Thymus (tissue), 11 donors: ENCODE data around the gene SVOP. TPM values are rescaled to one million over a fixed set of nuclear protein-coding genes. Genes with fewer than 3 reads are reported as not detected.
"Not testable (repeated sequence)": the region's sequence is repeated elsewhere in the genome, so short reads cannot be mapped to it uniquely, and the experiment has no call there.

Experiments
- DNase-seq, 9 donors: peaks; one replicate each; pipeline ENCODE4 v3.0.0-alpha.2; 2013; ENCODE audit warnings: low spot score in 9 of 9, low read depth in 6 of 9, missing footprints in 1 of 9
- H3K27ac ChIP-seq, 2 donors: one replicate each; pipeline ENCODE4 v1.5.1; 2013; ENCODE audit warnings: control low read depth in 1 of 2, low read depth in 1 of 2, low read length in 1 of 2, mild to moderate bottlenecking in 1 of 2, moderate library complexity in 1 of 2
- H3K27me3 ChIP-seq, 2 donors: one replicate each; pipeline ENCODE4 v1.5.1; 2013; ENCODE audit warnings: low read length in 1 of 2; ENCODE audit not compliant: control insufficient read depth in 2 of 2, insufficient read depth in 1 of 2
- H3K36me3 ChIP-seq, 2 donors: one replicate each; pipeline ENCODE4 v1.5.1; 2013; ENCODE audit warnings: low read length in 1 of 2, mild to moderate bottlenecking in 1 of 2, moderate library complexity in 1 of 2; ENCODE audit not compliant: control insufficient read depth in 2 of 2, insufficient read depth in 2 of 2
- H3K4me1 ChIP-seq, 2 donors: one replicate each; pipeline ENCODE4 v1.5.1; 2013; ENCODE audit warnings: low read length in 2 of 2; ENCODE audit not compliant: control insufficient read depth in 2 of 2, insufficient read depth in 2 of 2
- H3K4me3 ChIP-seq, 2 donors: one replicate each; pipeline ENCODE4 v1.5.1; 2013; ENCODE audit warnings: low read length in 2 of 2, control low read depth in 1 of 2, mild to moderate bottlenecking in 1 of 2
- H3K9me3 ChIP-seq, 2 donors: one replicate each; pipeline ENCODE4 v1.5.1; 2013; ENCODE audit warnings: low read length in 1 of 2, mild to moderate bottlenecking in 1 of 2; ENCODE audit not compliant: control insufficient read depth in 2 of 2, insufficient read depth in 1 of 2
- WGBS: extraction: QIAGEN DNeasy Blood & Tissue Kit; methylation state at CpG from one replicate; pipeline ENCODE4 v1.1.7; 2013; 5-methylcytosine and 5-hydroxymethylcytosine counted together
- polyA plus RNA-seq: library from polyadenylated mRNA; stranded (reverse); fragments of 200-250 nt; gene quantifications from one replicate; pipeline ENCODE4 v1.2.3, GENCODE V29; 2013
- total RNA-seq: library from RNA; stranded (reverse); fragments of 120-200 nt; gene quantifications from one replicate; pipeline ENCODE4 v1.2.4, GENCODE V29; 2013
- donor health status: healthy.

Gene SVOP
- total and polyA plus RNA-seq, 2 donors: 0.05 to 0.14 TPM

- H3K9me3 ChIP-seq: peaks cover 0 to 2% of the 10 kb centered on the region in 2 donors
- H3K27me3 ChIP-seq: no peaks in the 10 kb centered on the region
- no peak overlapping the region for H3K27ac ChIP-seq
- 95% methylated on average over 5 of the region's 5 CpGs for WGBS
- no peak for DNase-seq
- H3K4me3 ChIP-seq: no peak overlapping the region
- no peaks in the 10 kb centered on the region for H3K4me1 ChIP-seq
- no peaks in the 10 kb centered on the region for H3K36me3 ChIP-seq
Measured at GRCh38 chr12:109044241-109044640, 23.4 kb upstream of the SVOP start.

DNA sequence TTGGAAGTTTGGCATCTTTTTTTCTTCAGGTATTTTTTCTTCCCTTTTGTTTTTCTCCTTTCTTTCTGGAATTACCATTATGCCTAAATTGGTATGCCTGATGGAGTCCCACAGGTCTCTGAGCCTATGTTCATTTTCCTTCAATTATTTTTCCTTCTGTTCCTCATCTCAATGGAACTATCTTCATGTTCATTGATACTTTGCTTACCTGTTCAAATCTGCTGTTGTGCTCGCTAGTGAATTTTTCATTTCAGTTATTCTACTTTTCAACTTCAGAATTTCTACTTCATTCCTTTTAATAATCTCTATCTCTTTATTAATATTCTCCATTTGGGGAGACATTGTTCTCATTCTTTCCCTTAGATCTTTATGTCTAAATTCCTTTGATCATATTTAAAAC lies 16.1 kb upstream of the SVOP start:
- Histone ChIP-seq H3K4me1 (no peaks in the 10 kb centered on the region), H3K4me3 (no peak overlapping the region), H3K27me3 (no peaks in the 10 kb centered on the region), H3K27ac (no peak overlapping the region), H3K9me3 (peaks cover 0 to 2% of the 10 kb centered on the region in 2 donors), H3K36me3 (no peaks in the 10 kb centered on the region)
- 74% methylated on average over 1 of the region's 1 CpG for WGBS
- DNase-seq: no peak

DNA sequence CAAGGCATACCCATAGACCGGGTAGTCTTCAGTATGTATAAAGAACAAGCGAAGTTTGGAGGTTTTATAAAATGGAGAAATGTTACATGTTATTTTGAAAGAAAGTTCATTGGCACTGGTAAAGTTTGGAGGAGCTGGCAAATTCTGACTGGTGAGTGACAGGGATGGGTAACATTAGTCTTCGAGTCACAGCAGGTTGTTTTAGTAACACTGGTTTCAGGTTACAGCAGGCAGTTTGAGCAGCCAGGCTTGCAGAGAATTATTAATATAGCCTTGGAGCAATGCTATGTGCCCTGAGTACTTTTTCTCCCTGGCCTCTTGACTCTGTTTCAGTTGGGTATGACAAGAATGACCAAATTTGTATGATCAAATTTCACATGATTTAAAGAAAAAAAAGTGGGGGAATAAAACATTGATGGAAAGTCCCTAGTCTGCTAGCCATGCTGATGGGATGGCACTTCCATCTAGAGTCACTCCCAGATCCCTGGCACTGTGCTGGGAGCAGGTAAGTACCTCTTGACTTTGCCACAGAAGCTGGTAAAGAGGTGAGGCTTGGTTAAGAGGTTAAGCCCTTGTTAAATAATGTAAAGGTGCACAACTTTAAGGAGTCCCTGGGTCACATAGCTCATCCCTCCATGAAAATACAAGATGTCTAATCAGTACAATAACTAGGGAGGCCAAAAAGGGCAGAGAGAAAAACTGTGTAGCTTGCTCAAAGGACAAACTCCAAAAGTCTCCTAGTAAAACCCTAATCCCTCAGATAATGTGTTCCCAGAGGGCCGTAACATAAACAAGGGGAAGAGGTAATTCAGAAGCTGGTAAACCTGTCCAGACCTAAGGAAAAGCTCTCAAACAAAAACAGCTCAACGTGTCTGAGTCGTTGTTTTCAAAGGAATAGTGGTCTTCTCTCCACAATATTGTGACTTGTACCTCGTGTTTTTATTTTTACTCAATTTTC lies 12.7 kb upstream of the SVOP start:
- no peak for DNase-seq
- Histone ChIP-seq H3K27me3 (no peaks in the 10 kb centered on the region), H3K4me3 (no peak overlapping the region), H3K9me3 (no peaks in the 10 kb centered on the region), H3K4me1 (no peaks in the 10 kb centered on the region), H3K27ac (no peak overlapping the region), H3K36me3 (no peaks in the 10 kb centered on the region)
- WGBS: 75% methylated on average over 7 of the region's 7 CpGs

DNA sequence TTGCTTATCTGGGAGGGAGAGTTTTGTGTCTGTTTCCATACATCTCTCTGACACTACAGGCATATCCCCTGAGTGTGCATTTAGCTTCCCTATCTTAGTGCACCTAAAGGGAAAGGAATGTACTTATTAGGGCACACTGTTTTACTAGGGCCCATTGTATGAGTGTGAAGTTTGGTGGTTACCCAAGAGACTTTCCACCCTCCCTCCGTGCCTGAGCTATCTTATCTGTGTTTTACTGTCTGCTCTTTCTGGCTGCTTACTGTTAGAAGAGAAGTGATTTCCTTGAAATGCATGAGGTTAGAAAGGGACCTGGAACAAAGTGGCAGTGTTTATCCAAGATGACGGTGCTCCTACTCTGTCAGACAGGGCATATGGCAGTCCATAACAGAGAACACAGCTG lies 8.5 kb upstream of the SVOP start:
- 91% methylated on average over 2 of the region's 2 CpGs for WGBS
- Histone ChIP-seq H3K9me3 (no peaks in the 10 kb centered on the region), H3K36me3 (no peaks in the 10 kb centered on the region), H3K4me1 (no peaks in the 10 kb centered on the region), H3K4me3 (no peak overlapping the region), H3K27ac (no peak overlapping the region), H3K27me3 (no peaks in the 10 kb centered on the region)
- DNase-seq: no peak

GRCh38 chr12:109028624-109029023 lies 7.8 kb upstream of the SVOP start:
- H3K9me3 ChIP-seq, H3K27ac ChIP-seq, H3K36me3 ChIP-seq, DNase-seq, H3K4me3 ChIP-seq, H3K4me1 ChIP-seq, H3K27me3 ChIP-seq: not testable (repeated sequence)
- 62% methylated on average over 3 of the region's 3 CpGs for WGBS

GRCh38 chr12:109027767-109028166 lies 6.9 kb upstream of the SVOP start:
- 32% methylated on average over 1 of the region's 1 CpG for WGBS
- Histone ChIP-seq H3K27ac (no peak overlapping the region), H3K4me3 (no peak overlapping the region), H3K4me1 (no peaks in the 10 kb centered on the region), H3K9me3 (no peaks in the 10 kb centered on the region), H3K27me3 (no peaks in the 10 kb centered on the region), H3K36me3 (no peaks in the 10 kb centered on the region)
- DNase-seq: no peak

DNA sequence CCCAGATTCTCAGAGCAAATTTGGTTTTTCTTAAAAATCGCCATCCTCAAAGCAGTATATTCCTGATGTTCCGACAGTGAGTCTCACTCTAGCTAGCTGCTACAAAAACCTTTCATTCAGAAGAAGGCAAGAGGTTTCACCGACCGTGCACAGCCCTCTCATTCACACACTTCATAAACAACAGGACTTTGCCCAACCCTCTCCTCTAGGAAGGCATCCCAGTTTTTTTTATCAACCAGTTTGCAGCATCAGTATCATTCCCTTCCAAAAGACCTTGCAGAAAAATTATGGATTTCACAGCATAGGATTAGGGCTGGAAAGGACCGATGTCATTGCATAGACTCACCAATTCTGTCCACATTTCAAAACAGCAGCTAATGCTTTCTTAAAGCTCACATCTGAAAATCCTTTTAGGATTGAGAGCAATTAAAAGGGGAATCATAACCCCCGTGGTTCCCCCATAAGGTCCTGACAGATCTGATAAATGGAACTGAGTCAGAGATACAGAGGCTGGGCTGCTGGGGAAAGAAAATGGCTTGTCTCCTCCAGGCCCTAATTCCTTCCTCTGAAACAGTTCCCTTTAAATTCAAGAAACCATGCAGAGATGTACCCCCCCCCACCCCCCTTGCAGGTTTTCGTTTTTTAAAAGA lies 597 bp downstream of the SVOP start:
- H3K36me3 ChIP-seq: no peaks in the 10 kb centered on the region
- no peak for DNase-seq
- peaks cover 0 to 9% of the 10 kb centered on the region in 2 donors for H3K27me3 ChIP-seq
- H3K27ac ChIP-seq: no peak overlapping the region
- no peaks in the 10 kb centered on the region for H3K4me1 ChIP-seq
- H3K9me3 ChIP-seq: no peaks in the 10 kb centered on the region
- no peak overlapping the region for H3K4me3 ChIP-seq
- WGBS: 68% methylated on average over 7 of the region's 7 CpGs

- peaks cover 0 to 9% of the 10 kb centered on the region in 2 donors for H3K27me3 ChIP-seq
- 83% methylated on average over 4 of the region's 4 CpGs for WGBS
- DNase-seq: no peak
- H3K4me1 ChIP-seq: no peaks in the 10 kb centered on the region
- no peak overlapping the region for H3K4me3 ChIP-seq
- H3K27ac ChIP-seq: no peak overlapping the region
- no peaks in the 10 kb centered on the region for H3K9me3 ChIP-seq
- H3K36me3 ChIP-seq: no peaks in the 10 kb centered on the region
Measured at GRCh38 chr12:109018296-109018695, 2.6 kb downstream of the SVOP start.

DNA sequence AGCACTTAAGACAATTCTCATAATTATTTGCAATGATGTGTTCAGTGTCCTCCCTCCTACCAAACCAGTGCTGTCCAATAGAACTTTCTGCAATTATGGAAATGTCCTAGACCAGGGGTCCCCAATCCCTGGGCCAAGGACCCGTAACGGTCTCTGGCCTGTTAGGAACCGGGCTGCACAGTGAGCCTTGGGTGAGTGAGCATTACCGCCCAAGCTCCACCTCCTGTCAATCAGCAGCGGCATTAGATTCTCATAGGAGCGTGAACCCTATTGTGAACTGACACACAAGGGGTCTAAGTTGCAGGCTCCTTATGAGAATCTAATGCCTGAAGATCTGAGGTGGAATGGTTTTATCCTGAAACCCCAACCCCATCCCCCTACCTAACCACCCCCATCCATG lies 3.9 kb downstream of the SVOP start:
- Histone ChIP-seq H3K36me3 (no peaks in the 10 kb centered on the region), H3K9me3 (no peaks in the 10 kb centered on the region), H3K27me3 (peaks cover 0 to 9% of the 10 kb centered on the region in 2 donors), H3K4me3 (no peak overlapping the region), H3K27ac (no peak overlapping the region), H3K4me1 (no peaks in the 10 kb centered on the region)
- no peak for DNase-seq
- WGBS: 89% methylated on average over 6 of the region's 6 CpGs
